Forelimb muscle (tissue), 1 donor: ENCODE results near the gene FCHSD1. TPM values are rescaled to one million over a fixed set of nuclear protein-coding genes. Genes with fewer than 3 reads are reported as not detected.
A peak's percentile ranks its signal among the peaks of the same experiment; 100 is the strongest.

Experiments
- DNase-seq: peaks from one replicate; pipeline ENCODE4 v3.0.0-alpha.2; 2013; ENCODE audit warnings: low read depth
- polyA plus RNA-seq: library from polyadenylated mRNA; unstranded; fragments of 120-200 nt; gene quantifications from one replicate; pipeline ENCODE4 v1.2.1, GENCODE V29; 2013; ENCODE audit not compliant: insufficient read length

FCHSD1 gene
- 6.5 TPM for polyA plus RNA-seq

DNA sequence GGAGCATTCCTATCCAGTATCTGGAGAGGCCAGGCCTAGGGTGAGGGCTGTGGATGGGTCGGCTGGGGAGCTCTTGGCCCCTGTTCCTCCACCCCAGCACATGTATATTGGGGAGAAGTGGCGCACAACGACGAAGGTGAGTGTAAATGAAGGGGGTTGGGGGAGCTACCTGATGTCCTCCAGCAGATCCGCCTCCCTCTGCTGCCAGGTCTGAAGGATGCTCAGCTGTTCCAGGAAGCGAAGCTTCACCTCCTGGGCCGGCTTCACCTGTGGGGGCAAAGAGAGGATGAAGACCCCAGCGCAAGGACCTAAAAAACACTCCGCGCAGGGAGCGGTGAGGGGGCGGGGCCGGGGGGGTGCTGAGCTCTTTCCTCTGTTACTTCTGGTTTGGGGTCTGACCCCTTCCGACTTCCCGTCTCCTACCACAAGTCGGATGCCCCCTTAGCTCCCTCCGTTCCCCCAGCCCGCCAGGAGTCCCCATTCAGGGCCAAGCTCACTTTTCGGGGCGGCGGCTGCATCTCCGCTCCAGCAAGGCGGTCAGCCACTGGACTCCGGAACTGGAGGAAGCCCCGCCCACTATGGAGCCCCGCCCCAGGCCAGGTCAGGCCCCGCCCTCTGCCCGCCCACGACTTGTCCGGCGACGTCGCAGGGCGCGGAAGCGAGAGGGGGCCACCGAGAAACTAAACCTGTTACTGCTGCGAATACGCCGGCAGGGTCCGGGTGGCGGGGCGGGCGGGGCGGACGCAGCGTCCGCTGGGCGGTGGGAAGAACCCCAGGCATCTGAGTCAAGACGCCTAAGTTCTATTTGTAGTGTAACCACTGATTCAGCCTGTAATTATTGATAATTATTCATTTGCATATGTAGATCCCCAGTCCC lies at the start of gene FCHSD1:
TSS of gene FCHSD1 (minus strand) at position 568 of the 877 bp plus-strand sequence. CDS start at position 518, 50 bp downstream.
- peak; percentile 20 for DNase-seq

DNA sequence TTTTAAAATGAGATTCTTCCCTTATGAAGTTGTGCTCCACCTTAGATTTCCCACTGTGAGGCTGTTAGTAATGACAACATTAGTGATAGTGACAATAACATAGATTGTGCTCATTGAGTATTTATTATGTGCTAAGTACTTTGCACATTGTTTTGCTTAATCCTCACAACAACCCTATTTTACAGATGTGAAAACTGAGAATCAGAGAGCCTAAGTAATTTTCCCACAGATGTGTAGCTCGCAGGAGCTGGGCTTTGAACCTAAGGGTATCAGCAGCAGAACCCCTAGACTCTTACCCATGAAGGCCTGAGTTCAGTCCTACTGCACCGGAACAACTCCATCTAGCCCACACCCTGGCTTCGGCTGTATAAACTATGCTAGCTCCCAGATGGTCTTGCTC lies 46.4 kb upstream of the FCHSD1 start:
- no peak for DNase-seq

DNA sequence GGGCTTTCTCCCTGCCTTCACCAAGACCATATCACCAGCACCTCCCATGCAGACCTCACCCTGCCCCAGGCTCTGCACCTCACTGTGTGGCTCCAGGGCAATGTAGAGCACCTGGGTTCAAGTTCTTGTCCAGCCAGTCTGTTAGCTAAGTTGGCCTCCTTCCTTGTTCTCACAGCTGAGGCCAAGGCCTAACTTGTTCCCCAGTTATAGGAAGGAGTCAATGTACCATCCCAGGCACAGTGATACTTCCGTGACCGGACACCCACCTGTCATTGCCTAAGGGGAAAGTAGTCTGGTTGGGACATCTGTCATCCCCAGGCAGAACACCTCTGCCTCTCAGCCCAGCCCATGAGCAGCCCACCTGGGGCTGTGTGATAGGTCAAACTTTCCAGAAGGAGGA lies 45.2 kb upstream of the FCHSD1 start:
- DNase-seq: no peak

DNA sequence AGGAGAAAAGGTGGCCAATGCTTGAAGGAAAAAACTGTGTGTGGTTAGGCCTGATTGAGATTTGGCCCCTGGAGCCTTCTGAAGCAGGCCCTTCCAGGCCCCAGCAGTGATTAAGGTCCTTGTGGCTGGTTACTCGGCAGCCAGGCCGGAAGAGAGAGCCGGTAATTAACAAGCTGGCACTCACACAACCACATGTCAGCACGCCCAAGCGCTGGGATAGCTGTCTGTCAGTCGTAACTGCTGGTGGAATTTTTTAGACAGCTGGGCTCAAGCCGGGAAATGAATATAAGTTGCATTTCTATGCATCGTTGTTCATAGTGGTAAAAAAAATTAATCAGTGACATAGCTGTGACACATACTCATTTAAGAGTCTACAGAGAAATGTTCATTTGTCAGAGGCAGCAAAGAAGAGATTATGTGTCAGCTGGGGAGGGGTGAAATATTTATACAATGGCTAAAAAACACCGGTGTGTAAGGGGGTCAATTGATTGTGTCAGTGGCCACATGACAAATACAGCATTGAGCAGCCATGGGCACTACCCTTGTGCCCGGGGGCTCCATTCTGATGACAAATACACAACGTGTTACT lies 44.5 kb upstream of the FCHSD1 start:
- no peak for DNase-seq

DNA sequence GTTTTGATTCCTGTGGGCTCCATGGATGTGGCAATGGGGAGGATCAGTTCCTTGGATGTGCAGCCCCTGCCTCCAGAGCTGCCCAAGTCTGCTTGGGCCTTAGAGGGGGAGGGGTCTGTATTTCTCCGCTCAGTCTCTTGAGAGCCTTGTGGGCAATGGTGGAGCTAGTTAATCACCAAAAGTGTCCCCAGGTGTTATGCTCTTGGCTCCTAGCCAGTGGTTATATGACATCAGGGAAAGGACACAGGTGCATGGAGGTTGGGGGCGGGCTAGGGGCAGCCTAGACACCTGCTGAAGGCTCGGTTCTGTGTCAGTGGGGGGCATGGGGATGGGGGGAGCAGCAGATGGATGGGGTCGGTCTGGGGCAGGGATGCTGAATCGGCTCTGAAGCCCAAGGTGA lies 43.3 kb upstream of the FCHSD1 start:
- no peak for DNase-seq

DNA sequence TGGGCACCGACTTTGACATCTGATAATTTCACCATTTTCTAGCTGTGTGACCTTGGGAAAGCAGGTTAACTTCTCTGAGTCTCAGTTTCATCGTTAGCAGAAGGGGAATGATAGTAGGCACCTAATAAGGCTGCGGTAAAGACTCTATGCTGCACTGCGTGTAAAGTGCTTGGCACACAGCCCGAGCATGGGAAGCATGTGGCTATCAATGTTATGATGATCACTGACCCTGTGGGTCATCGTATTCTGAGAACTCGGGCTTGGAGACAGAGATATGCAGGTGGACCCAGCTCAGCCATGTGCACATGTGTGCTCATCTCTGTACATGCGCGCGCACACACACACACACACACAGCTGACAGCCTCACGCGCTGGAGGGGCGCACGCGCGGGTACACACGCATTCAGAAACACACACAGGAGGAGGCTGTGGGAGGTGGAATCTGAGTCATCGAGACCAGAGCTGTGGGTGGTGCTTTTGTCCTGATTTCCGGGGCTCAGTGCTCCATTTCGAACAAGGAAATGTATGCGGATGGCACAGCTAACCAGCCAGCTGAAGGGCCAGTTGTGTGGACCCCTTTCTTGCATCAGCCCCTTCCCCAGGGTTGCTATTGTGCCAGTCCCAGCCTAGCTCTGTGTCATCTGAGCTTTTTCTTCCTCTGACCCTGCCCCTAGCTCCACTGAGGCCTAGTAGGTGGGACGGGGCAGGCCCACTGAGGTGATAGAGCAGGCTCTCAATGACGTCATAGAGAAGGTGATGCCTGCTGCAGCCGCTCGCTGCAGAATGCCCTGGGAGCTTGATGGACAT lies 41.9 kb upstream of the FCHSD1 start:
- DNase-seq: no peak

DNA sequence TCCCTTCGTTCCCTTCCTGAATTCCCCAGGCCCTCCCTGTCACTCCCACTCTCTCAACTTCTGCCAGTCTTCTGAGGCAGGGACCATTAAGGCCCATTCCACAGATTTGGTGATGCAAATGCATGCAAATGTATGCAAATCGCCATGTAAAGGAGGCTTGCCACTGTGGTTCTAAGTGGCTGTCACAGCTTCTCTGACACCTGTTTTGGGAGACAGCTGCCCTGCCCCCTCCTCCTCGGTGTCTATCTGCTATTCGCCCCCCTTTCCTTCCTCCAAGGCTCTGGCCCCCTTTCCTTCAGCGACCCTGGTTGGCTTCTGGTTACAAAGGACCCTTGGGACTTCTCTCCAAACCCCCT lies 41.3 kb upstream of the FCHSD1 start:
- no peak for DNase-seq

DNA sequence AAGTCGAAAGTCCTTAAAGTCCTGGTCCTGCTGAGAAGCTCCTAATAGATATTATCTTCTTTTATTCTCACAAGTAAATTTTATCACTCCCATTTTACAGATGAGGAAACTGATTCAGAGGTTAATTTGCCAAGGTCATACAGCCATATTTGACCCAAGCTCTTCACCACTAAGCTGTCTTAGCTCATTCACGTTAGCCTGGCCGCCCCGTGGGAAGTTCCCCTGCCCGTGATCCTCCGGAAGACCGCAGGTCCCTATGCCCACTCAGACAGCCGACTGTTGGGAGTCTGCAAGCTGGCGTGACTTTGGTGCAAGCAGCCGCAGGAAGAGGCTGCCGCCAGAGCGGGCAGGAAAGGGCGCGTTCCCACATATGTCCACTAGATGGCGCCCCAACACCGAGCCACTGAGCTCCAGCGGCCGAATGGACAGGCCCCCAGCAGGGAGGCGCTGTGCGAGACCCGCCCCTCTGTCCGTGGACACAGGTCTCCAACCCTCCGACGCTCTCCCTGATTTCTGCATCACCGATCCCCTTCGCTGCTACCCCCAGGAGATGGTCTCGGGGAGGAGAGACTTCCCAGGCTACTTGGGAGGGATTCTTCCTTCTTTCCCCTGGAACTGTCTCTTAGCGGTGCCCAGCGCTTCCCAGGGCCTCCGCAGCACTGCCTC lies 40.8 kb upstream of the FCHSD1 start:
- DNase-seq: no peak

DNA sequence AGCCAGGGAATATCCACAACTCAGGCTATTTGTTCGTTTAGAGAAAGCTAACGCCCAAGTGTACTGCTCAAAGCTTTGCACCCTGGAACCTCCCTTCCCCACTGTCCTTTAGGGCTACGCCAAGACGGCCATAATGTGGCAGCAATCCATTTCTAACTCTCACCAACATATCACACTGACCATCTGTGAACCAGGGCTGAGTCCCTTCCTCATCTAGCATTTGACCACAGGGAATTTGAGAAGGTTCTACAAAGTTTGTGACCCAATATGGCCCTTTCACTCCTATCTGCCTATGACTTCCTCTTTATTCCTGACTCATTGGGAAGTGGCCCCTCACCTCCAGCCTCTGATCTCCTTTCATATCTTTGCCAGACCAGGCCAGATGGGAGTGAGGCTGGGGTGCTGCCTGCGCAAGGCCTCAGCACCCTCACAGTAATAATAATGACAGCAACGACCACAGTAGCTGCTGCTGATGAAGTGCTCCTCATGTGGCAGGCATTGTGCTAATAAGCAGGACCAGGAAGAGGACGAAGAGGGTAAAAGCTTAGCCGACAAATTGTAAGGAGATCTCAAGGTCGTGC lies 40.2 kb upstream of the FCHSD1 start:
- DNase-seq: no peak

DNA sequence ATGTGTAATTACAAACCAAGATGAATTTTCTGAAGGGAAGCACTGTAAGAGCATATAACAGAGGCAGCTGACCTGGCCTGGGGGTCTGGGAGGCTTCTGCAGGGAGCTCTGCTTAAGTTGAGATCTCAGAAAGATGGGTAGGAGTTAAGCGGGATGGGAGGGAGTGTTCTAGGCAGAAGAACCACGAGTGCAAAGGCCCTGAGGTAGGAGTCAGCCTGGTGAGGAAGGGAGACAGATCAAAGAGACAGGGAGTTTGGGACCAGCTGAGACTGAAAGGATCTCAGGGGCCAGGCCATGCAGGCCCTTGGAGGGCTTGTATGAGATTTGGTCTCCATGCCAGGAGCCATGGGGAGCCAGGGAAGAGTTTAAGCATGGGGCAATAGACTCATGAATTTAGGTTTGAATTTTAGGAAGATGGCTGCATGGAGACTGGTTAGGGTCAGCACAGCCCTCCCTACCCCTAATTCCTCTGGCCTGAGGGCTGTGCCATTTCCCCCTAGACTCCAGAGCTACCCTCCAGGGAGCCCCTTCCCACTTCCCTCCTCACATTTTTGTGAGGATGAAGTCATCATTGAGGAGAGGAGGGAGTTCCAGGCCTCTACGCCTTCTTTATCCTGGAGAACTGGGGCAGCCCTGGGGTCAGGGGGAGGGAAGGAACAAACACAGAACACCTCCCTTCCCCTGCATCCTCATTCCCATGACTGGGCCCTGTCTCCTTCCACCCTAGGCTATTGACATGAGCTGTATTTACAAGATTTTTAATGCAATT lies 35.6 kb upstream of the FCHSD1 start:
- no peak for DNase-seq

DNA sequence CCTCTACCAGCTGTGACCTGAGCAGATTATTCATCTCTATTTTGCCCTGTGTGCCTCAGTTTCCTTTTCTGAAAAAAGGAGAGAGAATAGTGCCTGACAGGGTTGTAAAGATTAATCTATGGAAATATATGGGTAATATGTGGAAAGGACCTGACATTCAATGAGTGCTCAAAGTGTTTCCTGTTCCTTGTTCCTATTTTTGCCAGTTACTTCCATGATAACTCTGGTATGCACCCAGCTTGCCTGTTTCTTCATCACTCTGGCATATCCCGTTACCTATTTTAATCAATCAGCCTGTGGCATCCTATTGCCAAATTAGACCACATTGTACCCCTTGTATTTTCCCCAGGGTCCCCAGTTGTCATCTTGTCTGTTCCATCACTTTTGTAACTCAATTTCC lies 34.4 kb upstream of the FCHSD1 start:
- DNase-seq: no peak

DNA sequence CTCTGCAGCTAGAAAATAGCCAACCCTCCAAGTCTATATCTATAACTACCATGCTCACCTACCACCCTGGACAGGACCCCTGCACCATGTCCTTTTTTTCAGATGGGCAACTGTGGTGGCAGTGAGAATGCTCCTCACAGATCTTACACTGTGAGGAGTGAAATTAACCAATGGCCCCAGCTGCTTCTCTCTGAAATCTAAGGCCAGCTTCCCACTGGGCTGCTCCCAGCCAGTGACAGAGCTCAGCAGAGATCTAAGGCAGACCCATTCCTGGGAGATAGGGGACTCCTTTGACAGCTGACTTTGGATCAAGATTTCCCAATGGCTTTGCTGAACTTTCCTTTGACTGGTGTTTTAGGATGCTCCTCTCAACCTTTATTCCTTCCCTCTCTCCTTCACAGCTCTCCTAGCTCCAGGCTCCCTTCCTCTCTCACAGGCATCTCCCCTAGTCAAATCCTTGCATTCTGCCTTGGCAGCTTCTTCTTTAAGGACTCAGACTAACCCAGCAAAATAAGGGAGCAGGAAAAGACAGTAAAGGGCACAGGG lies 32.5 kb upstream of the FCHSD1 start:
- no peak for DNase-seq

DNA sequence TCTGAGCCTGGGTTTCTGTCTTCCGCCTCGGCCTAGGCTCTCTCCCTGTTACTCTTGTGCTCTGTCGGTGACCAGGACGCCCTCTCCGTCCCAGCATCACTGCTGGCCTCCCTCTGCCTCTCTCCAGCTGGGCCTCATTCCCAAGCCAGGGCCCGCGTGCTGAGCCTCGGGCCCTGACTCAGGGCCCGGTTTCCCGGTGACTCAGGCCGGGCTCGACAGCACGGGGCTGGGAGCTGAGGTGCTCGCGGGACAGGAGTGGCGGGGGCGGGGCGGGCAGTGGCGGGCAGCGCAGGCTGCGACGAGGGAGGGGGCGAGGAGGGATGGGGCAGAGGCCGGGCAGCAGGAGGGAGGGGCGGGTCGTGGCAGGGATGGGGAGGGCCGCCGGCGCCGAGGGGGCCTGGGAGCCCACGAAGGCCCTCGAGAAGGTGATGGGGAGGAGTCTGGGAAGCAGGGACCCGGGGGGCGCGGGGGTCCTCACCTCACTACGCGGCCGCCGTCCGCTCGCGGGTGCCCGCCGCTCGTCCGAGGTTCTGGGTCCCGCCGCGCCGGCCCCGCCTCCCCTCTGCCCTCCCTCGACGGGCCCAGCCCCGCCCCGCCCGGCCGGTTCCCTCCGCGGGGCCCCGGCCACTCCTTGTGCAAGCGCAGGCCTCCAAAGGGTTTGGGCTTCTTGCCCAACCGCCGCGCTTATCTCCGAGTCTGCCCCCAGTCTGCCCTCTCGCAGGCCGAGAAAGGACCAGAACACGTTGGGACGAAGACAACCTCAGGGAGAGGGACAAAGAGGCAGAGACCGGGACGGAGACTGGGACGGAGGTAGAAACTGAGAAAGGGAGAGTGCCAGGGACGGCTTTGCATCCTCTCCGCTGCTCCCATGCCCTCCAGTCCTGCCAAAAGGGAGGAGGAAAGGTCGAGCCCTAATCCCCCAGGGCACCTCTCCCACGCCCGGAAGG lies 30.8 kb upstream of the FCHSD1 start, which contains the start of gene ARAP3:
TSS of gene ARAP3 (minus strand) at position 536 of the 947 bp plus-strand sequence. CDS start 1,744 bp downstream, outside the sequence.
- DNase-seq: no peak

DNA sequence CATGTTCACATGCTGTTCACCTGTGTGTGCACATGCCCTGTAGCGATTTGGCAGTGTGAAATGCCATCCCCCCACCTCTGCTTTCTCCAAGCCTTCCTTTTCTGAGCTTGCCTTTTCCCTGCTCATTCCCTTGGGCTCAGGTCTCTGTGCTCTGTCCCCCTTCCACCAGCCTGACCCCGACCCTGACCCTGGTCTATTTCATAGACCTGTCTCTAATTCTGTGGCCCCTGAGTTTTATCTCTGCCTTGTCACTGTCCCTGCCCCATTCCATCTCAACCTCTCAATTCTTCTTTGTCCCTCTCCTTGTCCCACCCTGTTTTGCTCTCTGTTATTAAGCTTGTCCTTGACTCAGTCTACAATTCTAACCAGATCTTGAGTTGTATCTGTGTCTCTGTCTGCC lies 30.1 kb upstream of the FCHSD1 start:
- DNase-seq: no peak

DNA sequence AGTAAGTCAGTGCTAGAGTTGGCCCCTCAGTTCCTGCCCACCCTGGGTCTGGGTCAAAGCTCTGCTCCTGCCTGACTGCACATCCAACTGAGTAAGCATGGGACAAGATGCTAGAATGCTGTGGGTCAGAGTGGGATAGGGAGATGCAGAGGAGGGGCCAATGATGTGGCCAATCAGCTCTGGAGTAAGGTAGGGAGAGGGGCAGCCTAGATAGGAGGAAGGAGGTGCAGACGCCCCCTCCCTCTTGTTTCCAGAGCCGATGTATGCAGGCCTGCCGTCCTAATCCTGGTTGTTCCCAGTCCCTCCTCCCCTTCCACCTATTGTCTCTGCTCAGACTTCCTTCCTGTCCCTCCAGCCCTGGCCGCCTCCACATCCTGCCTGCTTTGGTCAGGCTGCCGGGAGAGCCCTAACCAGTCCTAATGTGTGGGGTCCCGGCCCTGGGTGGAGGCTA lies 29.6 kb upstream of the FCHSD1 start:
- no peak for DNase-seq

DNA sequence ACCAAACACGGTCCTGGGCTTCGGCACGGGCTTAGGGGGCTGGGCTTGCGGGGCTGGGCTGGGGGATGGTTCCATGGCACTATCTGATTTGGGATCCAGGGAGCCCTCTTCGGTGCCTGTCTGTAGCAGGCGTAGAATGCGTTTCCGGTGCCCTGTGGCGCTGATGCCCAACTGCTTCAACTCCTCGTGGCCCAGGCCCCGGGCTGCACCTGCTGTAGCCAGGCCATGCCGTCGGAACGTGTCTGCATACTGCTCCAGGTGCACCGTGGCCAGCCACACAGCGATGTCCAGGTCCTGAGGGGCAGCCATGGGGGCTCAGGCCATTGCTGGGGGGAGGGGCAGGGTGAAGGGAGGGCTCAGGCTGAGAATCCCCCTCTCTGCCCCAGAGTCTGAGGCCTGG lies 29.0 kb upstream of the FCHSD1 start:
- DNase-seq: no peak

DNA sequence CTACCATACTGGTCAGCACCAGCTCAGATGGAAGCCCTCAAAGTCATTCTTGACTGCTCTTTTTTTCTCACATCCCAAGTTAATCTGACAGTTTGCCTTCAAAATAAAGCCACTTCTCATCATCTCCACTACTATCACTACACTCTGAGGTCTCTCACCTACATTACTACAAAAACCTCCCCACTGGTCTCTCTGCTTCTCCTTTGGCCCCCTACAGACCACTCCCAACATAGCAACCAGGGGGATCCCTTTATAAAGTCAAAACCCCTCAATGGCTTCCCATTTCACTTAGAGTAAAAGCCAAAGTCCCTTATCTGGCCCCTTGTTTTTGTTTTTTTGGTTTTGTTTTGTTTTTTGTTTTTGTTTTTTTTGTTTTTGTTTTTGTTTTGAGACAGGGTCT lies 26.2 kb upstream of the FCHSD1 start:
- no peak for DNase-seq

DNA sequence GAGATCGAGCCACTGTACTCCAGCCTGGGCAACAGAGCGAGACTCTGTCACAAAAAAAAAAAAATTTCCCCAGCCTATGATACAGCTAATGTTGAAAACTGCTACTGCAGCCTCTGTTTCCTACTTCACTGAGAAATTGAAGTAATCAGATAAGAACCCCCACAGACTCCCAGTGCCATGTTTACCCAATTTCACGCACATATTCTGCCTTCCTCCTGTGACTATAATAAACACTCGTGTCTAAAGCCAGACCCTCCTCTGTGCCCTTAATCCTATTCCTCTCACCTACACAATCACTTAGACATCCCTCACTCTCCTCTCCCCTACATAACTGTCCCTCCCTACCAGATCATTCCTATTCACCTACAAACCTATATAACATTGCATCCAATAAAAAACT lies 24.5 kb upstream of the FCHSD1 start:
- no peak for DNase-seq

DNA sequence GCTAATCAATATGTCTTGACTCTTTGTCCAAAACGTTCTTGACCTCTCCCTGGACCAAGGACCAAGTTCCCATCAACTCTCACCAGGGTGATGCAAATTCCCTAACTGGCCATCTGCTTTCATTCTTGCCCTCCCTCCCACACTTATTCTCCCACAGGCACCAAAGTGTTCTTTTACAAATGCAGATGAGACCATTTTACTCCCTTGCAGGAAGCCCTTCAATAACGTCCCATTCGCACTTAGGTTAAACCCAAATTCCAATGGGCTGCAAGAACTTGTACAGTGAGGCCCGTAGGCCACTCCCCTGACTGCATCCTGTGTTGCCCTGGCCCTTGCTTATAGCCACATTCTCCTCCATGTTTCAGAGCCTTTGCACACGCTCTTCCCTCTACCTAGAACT lies 23.5 kb upstream of the FCHSD1 start:
- DNase-seq: no peak
